Effector memory CD8-positive, alpha-beta T cell (primary cell): ENCODE data around the gene KCNQ1.

Source experiments
- ATAC-seq: fragments of 150-1000 bp; cut with Tn5 transposase; replicated peaks from 2 replicates; pipeline ENCODE4 v1.10.0; 2021; ENCODE audit warnings: mild to moderate bottlenecking, moderate library complexity
- DNase-seq, 3 experiments: peaks; one replicate each; pipeline ENCODE4 v3.0.0; 2021
- H3K27ac Mint-ChIP-seq, 2 donors: one replicate each; pipeline ENCODE4 v1.8.0; 2022; ENCODE audit warnings: mild to moderate bottlenecking in 2 of 2, mixed read lengths in 2 of 2, moderate library complexity in 2 of 2
- H3K27me3 Mint-ChIP-seq, 2 donors: one replicate each; pipeline ENCODE4 v1.8.0; 2022; ENCODE audit warnings: mixed read lengths in 2 of 2
- H3K36me3 Mint-ChIP-seq: one replicate; pipeline ENCODE4 v1.8.0; 2022; ENCODE audit warnings: mild to moderate bottlenecking, moderate library complexity, mixed read lengths; ENCODE audit not compliant: insufficient read depth
- H3K4me1 Mint-ChIP-seq, 2 donors: one replicate each; pipeline ENCODE4 v1.8.0; 2022; ENCODE audit warnings: low read depth in 2 of 2, mixed read lengths in 2 of 2
- H3K4me3 Mint-ChIP-seq, 2 donors: one replicate each; pipeline ENCODE4 v1.8.0; 2022; ENCODE audit warnings: mild to moderate bottlenecking in 2 of 2, mixed read lengths in 2 of 2, moderate library complexity in 2 of 2
- H3K9me3 Mint-ChIP-seq, 2 donors: one replicate each; pipeline ENCODE4 v1.8.0; 2022; ENCODE audit warnings: mixed read lengths in 2 of 2

KCNQ1 gene

GRCh38 chr11:2588809-2589537 lies 144.2 kb downstream of the KCNQ1 start:
- no peaks in the 10 kb centered on the region for H3K36me3 Mint-ChIP-seq
- H3K4me1 Mint-ChIP-seq, result no peaks in the 10 kb centered on the region
- ATAC-seq (no peak), DNase-seq (no peak)
- H3K9me3 Mint-ChIP-seq, result no peaks in the 10 kb centered on the region
- H3K27ac Mint-ChIP-seq, result no peak overlapping the region
- H3K4me3 Mint-ChIP-seq, result no peak overlapping the region
- no peaks in the 10 kb centered on the region for H3K27me3 Mint-ChIP-seq

- H3K36me3 Mint-ChIP-seq, result no peaks in the 10 kb centered on the region
- no peak for ATAC-seq
Measured at GRCh38 chr11:2589538-2589934, 144.7 kb downstream of the KCNQ1 start.

GRCh38 chr11:2590131-2590964 lies 145.5 kb downstream of the KCNQ1 start:
- H3K4me3 Mint-ChIP-seq, result no peak overlapping the region
- no peaks in the 10 kb centered on the region for H3K27me3 Mint-ChIP-seq
- DNase-seq, result no peak
- H3K27ac Mint-ChIP-seq, result peak overlapping the region in 1 of 2 donors; percentile 57
- H3K36me3 Mint-ChIP-seq, result no peaks in the 10 kb centered on the region
- H3K4me1 Mint-ChIP-seq, result no peaks in the 10 kb centered on the region
- no peak for ATAC-seq
- no peaks in the 10 kb centered on the region for H3K9me3 Mint-ChIP-seq

More at GRCh38 chr11:2589538-2589934, 144.7 kb downstream of the KCNQ1 start:
- Mint-ChIP-seq H3K4me1 (no peaks in the 10 kb centered on the region), H3K9me3 (no peaks in the 10 kb centered on the region), H3K27me3 (no peaks in the 10 kb centered on the region), H3K4me3 (no peak overlapping the region), H3K27ac (no peak overlapping the region)
- DNase-seq, result no peak

GRCh38 chr11:2590965-2591754 lies 146.4 kb downstream of the KCNQ1 start:
- no peaks in the 10 kb centered on the region for H3K4me1 Mint-ChIP-seq
- peak overlapping the region in 1 of 2 donors; percentile 57 for H3K27ac Mint-ChIP-seq
- H3K4me3 Mint-ChIP-seq, result no peak overlapping the region
- H3K9me3 Mint-ChIP-seq, result no peaks in the 10 kb centered on the region
- no peaks in the 10 kb centered on the region for H3K27me3 Mint-ChIP-seq
- no peaks in the 10 kb centered on the region for H3K36me3 Mint-ChIP-seq
- no peak for DNase-seq
- ATAC-seq, result no peak

GRCh38 chr11:2591805-2592204 lies 147.0 kb downstream of the KCNQ1 start:
- no peak overlapping the region for H3K27ac Mint-ChIP-seq
- no peak overlapping the region for H3K4me3 Mint-ChIP-seq
- no peaks in the 10 kb centered on the region for H3K36me3 Mint-ChIP-seq
- DNase-seq, result no peak
- H3K9me3 Mint-ChIP-seq, result no peaks in the 10 kb centered on the region
- H3K4me1 Mint-ChIP-seq, result no peaks in the 10 kb centered on the region
- H3K27me3 Mint-ChIP-seq, result no peaks in the 10 kb centered on the region
- ATAC-seq, result no peak

- H3K27ac Mint-ChIP-seq, result no peak overlapping the region
- ATAC-seq, result no peak
- no peaks in the 10 kb centered on the region for H3K36me3 Mint-ChIP-seq
- no peak overlapping the region for H3K4me3 Mint-ChIP-seq
- no peak for DNase-seq
- H3K27me3 Mint-ChIP-seq, result peaks cover 0 to 3% of the 10 kb centered on the region in 2 donors
- no peaks in the 10 kb centered on the region for H3K9me3 Mint-ChIP-seq
- H3K4me1 Mint-ChIP-seq, result no peaks in the 10 kb centered on the region
Measured at GRCh38 chr11:2592559-2593392, 148.0 kb downstream of the KCNQ1 start.

GRCh38 chr11:2593393-2593950 lies 148.7 kb downstream of the KCNQ1 start:
- no peak overlapping the region for H3K27ac Mint-ChIP-seq
- no peak overlapping the region for H3K4me3 Mint-ChIP-seq
- H3K4me1 Mint-ChIP-seq, result no peaks in the 10 kb centered on the region
- H3K27me3 Mint-ChIP-seq, result peaks cover 0 to 6% of the 10 kb centered on the region in 2 donors
- H3K9me3 Mint-ChIP-seq, result no peaks in the 10 kb centered on the region
- no peak for ATAC-seq
- DNase-seq, result no peak
- H3K36me3 Mint-ChIP-seq, result no peaks in the 10 kb centered on the region

- Mint-ChIP-seq H3K9me3 (no peaks in the 10 kb centered on the region), H3K27ac (no peak overlapping the region), H3K27me3 (peaks cover 0 to 13% of the 10 kb centered on the region in 2 donors), H3K4me1 (no peaks in the 10 kb centered on the region), H3K4me3 (no peak overlapping the region), H3K36me3 (no peaks in the 10 kb centered on the region)
- ATAC-seq, result no peak
- DNase-seq, result no peak
Measured at GRCh38 chr11:2594267-2594666, 149.5 kb downstream of the KCNQ1 start.

- no peak for ATAC-seq
- no peak for DNase-seq
- no peaks in the 10 kb centered on the region for H3K36me3 Mint-ChIP-seq
- H3K4me1 Mint-ChIP-seq, result no peaks in the 10 kb centered on the region
- no peak overlapping the region for H3K4me3 Mint-ChIP-seq
- peaks cover 0 to 22% of the 10 kb centered on the region in 2 donors for H3K27me3 Mint-ChIP-seq
- H3K27ac Mint-ChIP-seq, result no peak overlapping the region
- no peaks in the 10 kb centered on the region for H3K9me3 Mint-ChIP-seq
Measured at GRCh38 chr11:2595204-2595603, 150.4 kb downstream of the KCNQ1 start.

- Mint-ChIP-seq H3K4me1 (no peaks in the 10 kb centered on the region), H3K27ac (no peak overlapping the region), H3K9me3 (no peaks in the 10 kb centered on the region), H3K4me3 (no peak overlapping the region), H3K27me3 (peaks cover 9 to 29% of the 10 kb centered on the region in 2 donors), H3K36me3 (no peaks in the 10 kb centered on the region)
- ATAC-seq (no peak), DNase-seq (no peak)
Measured at GRCh38 chr11:2599561-2600189, 154.9 kb downstream of the KCNQ1 start.

GRCh38 chr11:2609345-2609744 lies 164.5 kb downstream of the KCNQ1 start:
- peaks cover 0 to 1% of the 10 kb centered on the region in 2 donors for H3K9me3 Mint-ChIP-seq
- ATAC-seq (no peak), DNase-seq (no peak)
- H3K27ac Mint-ChIP-seq, result no peak overlapping the region
- H3K4me3 Mint-ChIP-seq, result no peak overlapping the region
- H3K27me3 Mint-ChIP-seq, result peaks cover 0 to 15% of the 10 kb centered on the region in 2 donors
- H3K4me1 Mint-ChIP-seq, result no peaks in the 10 kb centered on the region
- no peaks in the 10 kb centered on the region for H3K36me3 Mint-ChIP-seq

GRCh38 chr11:2612884-2613571 lies 168.2 kb downstream of the KCNQ1 start:
- Mint-ChIP-seq H3K36me3 (no peaks in the 10 kb centered on the region), H3K27me3 (peaks cover 0 to 10% of the 10 kb centered on the region in 2 donors), H3K27ac (no peak overlapping the region), H3K9me3 (peaks cover 0 to 1% of the 10 kb centered on the region in 2 donors), H3K4me1 (no peaks in the 10 kb centered on the region), H3K4me3 (no peak overlapping the region)
- DNase-seq, result no peak
- no peak for ATAC-seq
